Upper lobe of left lung (tissue), 4 donors: ENCODE results near the gene APOBEC3C.
"Not testable (repeated sequence)": the region's sequence is repeated elsewhere in the genome, so short reads cannot be mapped to it uniquely, and the experiment has no call there.

Experiments
- EP300 ChIP-seq, 4 donors: sonication (generic); formaldehyde crosslinking; IDR thresholded peaks; one replicate each; pipeline ENCODE4 v1.5.1; 2017; ENCODE audit warnings: antibody characterized with exemption in 4 of 4, control low read depth in 2 of 4
- POLR2A ChIP-seq, 4 donors: fragments of 450-650 bp; IDR thresholded peaks; one replicate each; pipeline ENCODE4 v1.5.1; 2016 to 2017; ENCODE audit warnings: antibody characterized with exemption in 4 of 4, mild to moderate bottlenecking in 2 of 4
- POLR2AphosphoS5 ChIP-seq, 2 donors: sonication (generic); formaldehyde crosslinking; IDR thresholded peaks; one replicate each; pipeline ENCODE4 v1.5.1; 2017; ENCODE audit warnings: antibody characterized with exemption in 2 of 2
- TF ChIP-seq, protein P1 (sequence below), 6 experiments: fragments of 450-650 bp in 4 of 6; fragments of 200-600 bp in 2 of 6; sonication (generic) in 2 of 6; IDR thresholded peaks; one replicate each; pipeline ENCODE4 v1.5.1; 2016 to 2019; ENCODE audit warnings: antibody characterized with exemption in 6 of 6

DNA sequence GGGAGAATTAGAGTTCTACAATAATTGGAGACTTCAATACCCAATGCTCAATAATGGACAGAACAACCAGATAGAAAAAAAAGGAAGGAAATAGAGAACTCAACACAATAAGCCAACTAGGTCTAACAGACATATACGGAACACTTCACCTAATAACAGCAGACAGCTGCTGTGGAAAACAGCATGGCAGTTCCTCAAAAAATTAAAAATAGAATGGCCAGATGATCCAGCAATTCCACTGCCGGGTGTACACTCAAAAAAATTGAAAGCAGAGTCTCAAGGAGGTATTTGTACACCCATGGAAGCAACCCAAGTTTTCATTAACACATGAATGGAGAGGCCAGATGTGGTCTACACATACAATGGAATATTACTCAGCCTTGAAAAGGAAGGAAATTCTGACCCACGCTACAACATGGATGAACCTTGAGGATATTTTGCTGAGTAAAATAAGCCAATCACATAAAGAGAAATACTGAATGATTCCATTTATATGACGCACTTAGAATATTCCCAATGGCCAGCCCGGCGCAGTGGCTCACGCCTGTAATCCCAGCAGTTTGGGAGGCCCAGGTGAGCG, 5.7 kb upstream of the APOBEC3C start:
- not testable (repeated sequence) for TF ChIP-seq POLR2A, POLR2AphosphoS5, EP300 (IDR thresholded peaks at IDR 0.05)
- TF ChIP-seq, protein P1, sequence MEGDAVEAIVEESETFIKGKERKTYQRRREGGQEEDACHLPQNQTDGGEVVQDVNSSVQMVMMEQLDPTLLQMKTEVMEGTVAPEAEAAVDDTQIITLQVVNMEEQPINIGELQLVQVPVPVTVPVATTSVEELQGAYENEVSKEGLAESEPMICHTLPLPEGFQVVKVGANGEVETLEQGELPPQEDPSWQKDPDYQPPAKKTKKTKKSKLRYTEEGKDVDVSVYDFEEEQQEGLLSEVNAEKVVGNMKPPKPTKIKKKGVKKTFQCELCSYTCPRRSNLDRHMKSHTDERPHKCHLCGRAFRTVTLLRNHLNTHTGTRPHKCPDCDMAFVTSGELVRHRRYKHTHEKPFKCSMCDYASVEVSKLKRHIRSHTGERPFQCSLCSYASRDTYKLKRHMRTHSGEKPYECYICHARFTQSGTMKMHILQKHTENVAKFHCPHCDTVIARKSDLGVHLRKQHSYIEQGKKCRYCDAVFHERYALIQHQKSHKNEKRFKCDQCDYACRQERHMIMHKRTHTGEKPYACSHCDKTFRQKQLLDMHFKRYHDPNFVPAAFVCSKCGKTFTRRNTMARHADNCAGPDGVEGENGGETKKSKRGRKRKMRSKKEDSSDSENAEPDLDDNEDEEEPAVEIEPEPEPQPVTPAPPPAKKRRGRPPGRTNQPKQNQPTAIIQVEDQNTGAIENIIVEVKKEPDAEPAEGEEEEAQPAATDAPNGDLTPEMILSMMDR (IDR thresholded peaks at IDR 0.05), result not testable (repeated sequence)
